SK-N-SH (cell line): ENCODE data around the gene GAN. TPM values are rescaled to one million over a fixed set of nuclear protein-coding genes. Genes with fewer than 3 reads are reported as not detected.

ENCODE experiments used
- CTCF ChIA-PET: fragments of 300-600, 350-600 bp; formaldehyde crosslinking; extraction: SDS; loops from one replicate; lab custom pipeline; 2021; lab: Yijun Ruan, JAX
- POLR2A ChIA-PET: fragments of 350-600 bp; sonication (Branson Sonifier 250); formaldehyde crosslinking; extraction: SDS; loops from one replicate; lab custom pipeline; 2020; ENCODE audit warnings: antibody characterized with exemption, inconsistent platforms; lab: Yijun Ruan, JAX
- DNase-seq: peaks from one replicate; pipeline ENCODE4 v3.0.0; 2012
- H2AFZ ChIP-seq: fragments of 200-600 bp; sonication (generic); 2 replicates; pipeline ENCODE4 v1.8.1; 2016; ENCODE audit warnings: antibody characterized with exemption, mild to moderate bottlenecking, low read depth
- H3F3A ChIP-seq: fragments of 200-600 bp; sonication (generic); replicated peaks from 2 replicates; pipeline ENCODE3; 2016; ENCODE audit warnings: antibody characterized with exemption, mild to moderate bottlenecking; ENCODE audit not compliant: insufficient read depth
- H3K27ac ChIP-seq, 2 experiments: fragments of 200-500 bp in 1 of 2; fragments of 200-600 bp in 1 of 2; sonication (Bioruptor generic) in 1 of 2; sonication (generic), shearing (Covaris generic) in 1 of 2; 2 replicates each; pipeline versions ENCODE4 v1.5.1 to v1.6.1; 2014 to 2016; ENCODE audit warnings: low read depth in 2 of 2, inconsistent platforms in 1 of 2, low read length in 1 of 2, mild to moderate bottlenecking in 1 of 2, mixed read lengths in 1 of 2
- H3K27me3 ChIP-seq: fragments of 200-600 bp; sonication (generic), shearing (Covaris generic); 2 replicates; pipeline ENCODE4 v1.6.1; 2016; ENCODE audit warnings: mixed run types; ENCODE audit not compliant: insufficient read depth
- H3K36me3 ChIP-seq, 2 experiments: fragments of 200-500 bp in 1 of 2; fragments of 200-600 bp in 1 of 2; sonication (Bioruptor generic) in 1 of 2; sonication (generic) in 1 of 2; replicated peaks in 1 of 2; 2 replicates each; pipeline versions ENCODE3 to v1.5.1; 2014 to 2016; ENCODE audit warnings: low read length in 1 of 2, mild to moderate bottlenecking in 1 of 2; ENCODE audit not compliant: insufficient read depth in 2 of 2, control insufficient read depth in 1 of 2
- H3K4me1 ChIP-seq, 2 experiments: fragments of 200-500 bp in 1 of 2; fragments of 200-600 bp in 1 of 2; sonication (Bioruptor generic) in 1 of 2; sonication (generic), shearing (Covaris generic) in 1 of 2; 2 replicates each; pipeline versions ENCODE4 v1.5.1 to v1.6.1; 2014 to 2016; ENCODE audit warnings: low read depth in 1 of 2, low read length in 1 of 2, mixed run types in 1 of 2; ENCODE audit not compliant: insufficient read depth in 2 of 2, control insufficient read depth in 1 of 2
- H3K4me2 ChIP-seq: fragments of 200-600 bp; sonication (generic), shearing (Covaris generic); 2 replicates; pipeline ENCODE4 v1.6.1; 2017; ENCODE audit warnings: mixed run types
- H3K4me3 ChIP-seq, 2 experiments: fragments of 200-500 bp in 1 of 2; fragments of 200-600 bp in 1 of 2; sonication (Bioruptor generic) in 1 of 2; sonication (generic), shearing (Covaris generic) in 1 of 2; 2 replicates each; pipeline versions ENCODE4 v1.5.1 to v1.8.1; 2014 to 2016; ENCODE audit warnings: low read depth in 2 of 2, inconsistent platforms in 1 of 2, low read length in 1 of 2, mild to moderate bottlenecking in 1 of 2, mixed read lengths in 1 of 2, moderate library complexity in 1 of 2
- H3K79me2 ChIP-seq: fragments of 200-600 bp; sonication (generic); 2 replicates; pipeline ENCODE4 v1.8.1; 2017; ENCODE audit warnings: mild to moderate bottlenecking; ENCODE audit not compliant: insufficient read depth
- H3K9ac ChIP-seq: fragments of 200-600 bp; sonication (generic); 2 replicates; pipeline ENCODE4 v1.6.1; 2017; ENCODE audit warnings: mixed run types
- H3K9me2 ChIP-seq: fragments of 200-600 bp; sonication (generic); 2 replicates; pipeline ENCODE4 v1.6.1; 2017; ENCODE audit warnings: mixed run types
- H3K9me3 ChIP-seq: fragments of 200-600 bp; sonication (generic); 2 replicates; pipeline ENCODE4 v1.6.1; 2017; ENCODE audit warnings: mixed run types, mild to moderate bottlenecking, moderate library complexity
- H4K20me1 ChIP-seq: fragments of 200-600 bp; sonication (generic); 2 replicates; pipeline ENCODE4 v1.6.1; 2017; ENCODE audit warnings: mild to moderate bottlenecking, mixed run types; ENCODE audit not compliant: insufficient read depth
- CHD2 ChIP-seq: fragments of 150-350 bp; IDR thresholded peaks from 2 replicates; pipeline ENCODE4 v1.6.1; 2018; ENCODE audit warnings: low read length; ENCODE audit not compliant: partially characterized antibody
- CTCF ChIP-seq: fragments of 200-600 bp; sonication (generic); IDR thresholded peaks from 2 replicates; pipeline ENCODE4 v1.6.1; 2017; ENCODE audit warnings: antibody characterized with exemption, mild to moderate bottlenecking, moderate library complexity
- EP300 ChIP-seq, 2 experiments: IDR thresholded peaks; 2 replicates each; pipeline versions ENCODE4 v1.4.0 to v1.6.1; 2012; ENCODE audit warnings: borderline replicate concordance in 1 of 2, low read depth in 1 of 2, low read length in 1 of 2
- EZH2phosphoT487 ChIP-seq: fragments of 200-600 bp; sonication (generic); IDR thresholded peaks from 2 replicates; pipeline ENCODE4 v1.6.1; 2017; ENCODE audit warnings: low read depth, mixed run types, mild to moderate bottlenecking, antibody characterized with exemption, moderate library complexity, borderline replicate concordance
- FOSL2 ChIP-seq: IDR thresholded peaks from 2 replicates; pipeline ENCODE4 v1.4.0; 2012; ENCODE audit warnings: low read depth, mild to moderate bottlenecking, moderate library complexity, borderline replicate concordance
- FOXJ3 ChIP-seq: sonication (generic); formaldehyde crosslinking; IDR thresholded peaks from 2 replicates; pipeline ENCODE4 v1.5.1; 2020; ENCODE audit warnings: mild to moderate bottlenecking, missing genetic modification reagents
- FOXM1 ChIP-seq: IDR thresholded peaks from 2 replicates; pipeline ENCODE4 v1.4.0; 2012; ENCODE audit warnings: low read depth, mild to moderate bottlenecking
- JUND ChIP-seq: IDR thresholded peaks from 2 replicates; pipeline ENCODE4 v1.4.0; 2012
- MEF2A ChIP-seq: IDR thresholded peaks from 2 replicates; pipeline ENCODE4 v1.4.0; 2012; ENCODE audit warnings: low read depth, borderline replicate concordance
- RAD21 ChIP-seq: IDR thresholded peaks from 2 replicates; pipeline ENCODE4 v1.6.1; 2012; ENCODE audit warnings: mild to moderate bottlenecking, low read length
- REST ChIP-seq: IDR thresholded peaks from 2 replicates; pipeline ENCODE4 v1.6.1; 2012; ENCODE audit warnings: mild to moderate bottlenecking, low read depth, low read length, moderate library complexity
- SMC3 ChIP-seq: IDR thresholded peaks from 2 replicates; pipeline ENCODE4 v1.6.1; 2012; ENCODE audit warnings: low read depth, low read length, improper control_type of control experiment
- TAF1 ChIP-seq: IDR thresholded peaks from 2 replicates; pipeline ENCODE4 v1.6.1; 2012; ENCODE audit warnings: low read depth, mild to moderate bottlenecking, low read length, moderate library complexity, borderline replicate concordance
- TCF12 ChIP-seq: IDR thresholded peaks from 2 replicates; pipeline ENCODE4 v1.4.0; 2012
- USF1 ChIP-seq: IDR thresholded peaks from 2 replicates; pipeline ENCODE4 v1.4.0; 2012; ENCODE audit warnings: low read depth, borderline replicate concordance
- WGBS: methylation state at CpG from one replicate; pipeline ENCODE4 v1.1.6; 2017; ENCODE audit warnings: low lambda C conversion rate; 5-methylcytosine and 5-hydroxymethylcytosine counted together
- polyA plus RNA-seq, 3 experiments: library from polyadenylated mRNA; depleted of rRNA; stranded (reverse); fragments of >200 nt; gene quantifications; 2 replicates each; pipeline ENCODE4 v1.2.3, GENCODE V29; 2012
- TF ChIP-seq, protein P1 (sequence below): fragments of 150-350 bp; IDR thresholded peaks from 2 replicates; pipeline ENCODE4 v1.6.1; 2016; ENCODE audit warnings: mild to moderate bottlenecking, low read depth, low read length

Gene GAN
- polyA plus RNA-seq, 1 of the 3 experiments (the other 2 are of a cell fraction) = 0.79 TPM

GRCh38 chr16:81429045-81429521 lies 114.3 kb downstream of the GAN start:
- H3K4me2 ChIP-seq = no peak overlapping the region
- DNase-seq = peak; percentile 56
- no peaks in the 10 kb centered on the region for H3K9me2 ChIP-seq
- no peak for TF ChIP-seq USF1
- TF ChIP-seq FOXM1 = no peak
- TF ChIP-seq TAF1 = no peak
- TF ChIP-seq MEF2A = no peak
- no peak for TF ChIP-seq EP300 (IDR thresholded peaks at IDR 0.05; ENCODE audit: borderline replicate concordance in 1 of 2, low read depth in 1 of 2, low read length in 1 of 2)
- TF ChIP-seq CTCF = peak; percentile 63
- TF ChIP-seq SMC3 = peak; percentile 13; the same call in 1 of the 2 replicates
- TF ChIP-seq RAD21 = peak; percentile 44
- TF ChIP-seq, all 33 proteins: peak for 3
- Histone ChIP-seq H3K4me3 (no peak overlapping the region), H4K20me1 (no peaks in the 10 kb centered on the region), H3F3A (peaks cover 2% of the 10 kb centered on the region), H2AFZ (peak overlapping the region; percentile 73; the same call in 1 of the 2 replicates), H3K36me3 (no peaks in the 10 kb centered on the region), H3K27ac (no peak overlapping the region), H3K27me3 (no peaks in the 10 kb centered on the region), H3K79me2 (no peaks in the 10 kb centered on the region), H3K9me3 (no peaks in the 10 kb centered on the region), H3K9ac (no peak overlapping the region), H3K4me1 (no peaks in the 10 kb centered on the region; a peak in 1 of 4 replicates)
- WGBS = 68% methylated on average over 3 of the region's 3 CpGs
- CTCF ChIA-PET = interaction anchor here (0.8 to 1.4 kb wide), 5 partner anchors 10 to 26 kb away, joined by 3 read pairs; no protein-coding TSS in a partner anchor
- POLR2A ChIA-PET = no interaction called here

- no peaks in the 10 kb centered on the region for H3K9me2 ChIP-seq
- no peaks in the 10 kb centered on the region for H3K9me3 ChIP-seq
- H3K27me3 ChIP-seq = no peaks in the 10 kb centered on the region
- H3K27ac ChIP-seq = no peak overlapping the region
- peak overlapping the region; percentile 41; the same call in 1 of the 2 replicates for H2AFZ ChIP-seq
- TF ChIP-seq FOXJ3 (no peak), JUND (no peak), MEF2A (no peak), CHD2 (no peak), TAF1 (no peak), FOXM1 (no peak), TCF12 (no peak), REST (no peak), SMC3 (no peak), FOSL2 (no peak), EZH2phosphoT487 (no peak)
- TF ChIP-seq, protein P1, sequence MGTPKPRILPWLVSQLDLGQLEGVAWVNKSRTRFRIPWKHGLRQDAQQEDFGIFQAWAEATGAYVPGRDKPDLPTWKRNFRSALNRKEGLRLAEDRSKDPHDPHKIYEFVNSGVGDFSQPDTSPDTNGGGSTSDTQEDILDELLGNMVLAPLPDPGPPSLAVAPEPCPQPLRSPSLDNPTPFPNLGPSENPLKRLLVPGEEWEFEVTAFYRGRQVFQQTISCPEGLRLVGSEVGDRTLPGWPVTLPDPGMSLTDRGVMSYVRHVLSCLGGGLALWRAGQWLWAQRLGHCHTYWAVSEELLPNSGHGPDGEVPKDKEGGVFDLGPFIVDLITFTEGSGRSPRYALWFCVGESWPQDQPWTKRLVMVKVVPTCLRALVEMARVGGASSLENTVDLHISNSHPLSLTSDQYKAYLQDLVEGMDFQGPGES = no peak
- H3K9ac ChIP-seq = no peak overlapping the region
- ChIA-PET POLR2A (no interaction called here), CTCF (interaction anchor here (0.9 to 1.0 kb wide), 2 partner anchors 28 to 192 kb away, joined by 3 read pairs; no protein-coding TSS in a partner anchor)
- no peak overlapping the region for H3K4me3 ChIP-seq
- H4K20me1 ChIP-seq = no peaks in the 10 kb centered on the region
- 88% methylated on average over 18 of the region's 23 CpGs for WGBS
- no peaks in the 10 kb centered on the region for H3K36me3 ChIP-seq
- no peaks in the 10 kb centered on the region; a peak in 1 of 4 replicates for H3K4me1 ChIP-seq
- H3F3A ChIP-seq = peaks cover 2% of the 10 kb centered on the region
- H3K79me2 ChIP-seq = no peaks in the 10 kb centered on the region
- H3K4me2 ChIP-seq = peak overlapping the region; percentile 28; the same call in 1 of the 2 replicates
- no peak for DNase-seq
These were observed 117.0 kb downstream of the GAN start for GRCh38 chr16:81431554-81432353.
